ENCODE measurements around the gene GMPR2.

GRCh38 chr14:24226473-24226872 lies 6.3 kb upstream of the GMPR2 start:
- no peak for TF ChIP-seq CTCF (IDR thresholded peaks at IDR 0.05; ENCODE audit: low read depth, low read length)
- TF ChIP-seq EZH2phosphoT487 (IDR thresholded peaks at IDR 0.05; ENCODE audit: low read depth) = no peak

All from OCI-LY3 (cell line).